ENCODE measurements around the gene SORBS2.

DNA sequence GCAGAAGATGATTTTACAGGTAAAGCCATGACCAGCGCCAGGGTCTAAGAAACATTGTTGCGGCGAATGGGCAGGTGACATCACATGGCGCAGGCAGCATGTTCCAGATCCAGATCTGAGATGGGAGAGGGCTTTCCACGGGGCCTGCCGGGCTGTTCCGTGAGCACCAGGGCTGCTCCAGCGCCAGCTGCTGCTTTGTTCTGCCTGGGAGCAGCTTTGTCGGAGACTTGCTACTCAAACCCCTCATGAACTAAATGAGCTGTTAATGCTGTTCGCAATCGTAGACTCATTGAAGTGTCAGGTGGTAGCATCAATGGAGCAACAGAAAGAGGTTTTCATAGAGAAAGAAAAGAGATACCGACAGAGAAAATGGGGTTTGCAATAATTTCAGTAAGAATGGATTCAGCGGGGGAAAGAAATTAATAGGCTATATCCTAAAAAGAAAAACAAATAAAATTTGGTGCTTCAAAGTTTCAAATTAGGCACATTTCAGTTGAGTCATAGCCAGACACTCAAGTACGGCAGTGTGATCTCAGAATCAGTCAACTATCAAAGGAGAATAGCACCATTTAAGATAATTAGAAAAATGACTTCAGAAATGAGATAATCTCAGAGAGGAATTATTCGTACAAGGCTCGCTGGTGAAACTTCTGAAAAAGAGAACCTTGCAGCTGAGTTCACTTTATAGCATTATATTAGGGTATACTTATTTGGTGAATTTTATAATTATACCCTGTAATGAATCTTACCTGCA is 23.9 kb downstream of the SORBS2 start:
- TF ChIP-seq POLR2A (IDR thresholded peaks at IDR 0.05): no peak
- TF ChIP-seq, protein P1, sequence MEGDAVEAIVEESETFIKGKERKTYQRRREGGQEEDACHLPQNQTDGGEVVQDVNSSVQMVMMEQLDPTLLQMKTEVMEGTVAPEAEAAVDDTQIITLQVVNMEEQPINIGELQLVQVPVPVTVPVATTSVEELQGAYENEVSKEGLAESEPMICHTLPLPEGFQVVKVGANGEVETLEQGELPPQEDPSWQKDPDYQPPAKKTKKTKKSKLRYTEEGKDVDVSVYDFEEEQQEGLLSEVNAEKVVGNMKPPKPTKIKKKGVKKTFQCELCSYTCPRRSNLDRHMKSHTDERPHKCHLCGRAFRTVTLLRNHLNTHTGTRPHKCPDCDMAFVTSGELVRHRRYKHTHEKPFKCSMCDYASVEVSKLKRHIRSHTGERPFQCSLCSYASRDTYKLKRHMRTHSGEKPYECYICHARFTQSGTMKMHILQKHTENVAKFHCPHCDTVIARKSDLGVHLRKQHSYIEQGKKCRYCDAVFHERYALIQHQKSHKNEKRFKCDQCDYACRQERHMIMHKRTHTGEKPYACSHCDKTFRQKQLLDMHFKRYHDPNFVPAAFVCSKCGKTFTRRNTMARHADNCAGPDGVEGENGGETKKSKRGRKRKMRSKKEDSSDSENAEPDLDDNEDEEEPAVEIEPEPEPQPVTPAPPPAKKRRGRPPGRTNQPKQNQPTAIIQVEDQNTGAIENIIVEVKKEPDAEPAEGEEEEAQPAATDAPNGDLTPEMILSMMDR (IDR thresholded peaks at IDR 0.05): no peak

Measured in transverse colon (tissue), 3 donors.